HG03378 (cell line): ENCODE results near the gene TNS1.

Experiments used
- ATAC-seq: cut with Tn5 transposase; IDR thresholded peaks from one replicate; pipeline ENCODE4 v1.9.1; 2021; ENCODE audit warnings: mild to moderate bottlenecking, moderate library complexity; ENCODE audit not compliant: unreplicated experiment

The TNS1 gene

DNA sequence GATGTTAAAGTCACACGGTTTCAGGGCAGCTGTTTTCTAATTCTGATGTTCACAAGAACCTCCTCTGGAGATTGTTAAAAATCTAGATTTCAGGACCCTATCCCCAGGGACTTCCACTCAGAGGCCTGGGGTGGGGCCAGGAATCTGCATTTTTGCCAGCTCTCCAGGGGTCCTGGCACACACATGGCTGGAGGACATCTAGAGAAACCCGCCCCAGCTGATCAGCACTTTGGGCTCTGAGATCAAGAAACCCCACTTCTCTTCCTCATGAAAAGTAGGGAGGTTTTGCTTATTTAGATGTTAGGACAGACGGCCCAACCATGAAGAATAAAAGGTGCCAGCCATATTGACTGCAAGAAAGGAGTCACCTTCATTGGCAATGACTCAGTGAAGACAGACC lies 148.8 kb downstream of the TNS1 start:
- no peak for ATAC-seq

GRCh38 chr2:217853301-217853881 lies 149.4 kb downstream of the TNS1 start:
- no peak for ATAC-seq

GRCh38 chr2:217852555-217853211 lies 150.1 kb downstream of the TNS1 start:
- ATAC-seq = no peak

DNA sequence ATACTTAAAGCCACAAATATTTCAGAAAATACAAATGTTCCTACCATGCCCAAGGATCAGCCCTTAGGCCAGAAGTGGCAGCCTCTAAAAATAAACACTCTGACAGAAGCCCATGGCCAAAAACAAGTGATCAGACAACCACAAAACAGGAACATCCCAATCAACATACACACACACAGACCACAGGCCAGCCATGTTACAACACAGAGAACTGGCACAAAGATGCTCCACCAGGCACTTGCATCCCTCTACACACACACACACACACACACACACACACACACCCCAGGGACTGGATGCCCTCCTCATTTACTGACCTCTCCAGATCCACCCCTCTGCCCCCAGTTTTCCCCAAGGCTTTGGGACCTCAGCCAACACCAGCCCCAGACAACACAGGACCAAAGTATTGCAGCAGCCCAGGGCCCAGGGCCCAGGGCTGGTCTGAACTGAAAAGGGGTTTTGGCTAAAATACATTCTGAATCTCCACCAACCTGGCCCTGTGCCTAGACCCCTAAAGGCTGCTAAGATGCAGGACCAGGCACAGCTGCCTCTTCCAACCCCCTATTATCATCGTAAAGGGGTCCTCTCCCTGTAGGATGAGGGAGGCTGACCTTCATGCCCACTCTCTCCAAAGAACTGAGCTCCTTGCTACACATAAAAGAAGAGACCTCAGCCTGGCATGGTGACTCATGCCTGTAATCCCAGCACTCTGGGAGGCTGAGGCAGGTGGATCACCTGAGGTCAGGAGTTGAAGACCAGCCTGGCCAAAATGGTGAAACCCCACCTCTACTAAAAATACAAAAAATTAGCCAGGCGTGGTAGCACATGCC lies 151.4 kb downstream of the TNS1 start:
- no peak for ATAC-seq

- no peak for ATAC-seq
Measured at GRCh38 chr2:217849154-217849975, 153.4 kb downstream of the TNS1 start.

- no peak for ATAC-seq
Measured at GRCh38 chr2:217848351-217848957, 154.3 kb downstream of the TNS1 start.

GRCh38 chr2:217847552-217848350 lies 155.0 kb downstream of the TNS1 start:
- no peak for ATAC-seq

GRCh38 chr2:217847115-217847514 lies 155.7 kb downstream of the TNS1 start:
- no peak for ATAC-seq

DNA sequence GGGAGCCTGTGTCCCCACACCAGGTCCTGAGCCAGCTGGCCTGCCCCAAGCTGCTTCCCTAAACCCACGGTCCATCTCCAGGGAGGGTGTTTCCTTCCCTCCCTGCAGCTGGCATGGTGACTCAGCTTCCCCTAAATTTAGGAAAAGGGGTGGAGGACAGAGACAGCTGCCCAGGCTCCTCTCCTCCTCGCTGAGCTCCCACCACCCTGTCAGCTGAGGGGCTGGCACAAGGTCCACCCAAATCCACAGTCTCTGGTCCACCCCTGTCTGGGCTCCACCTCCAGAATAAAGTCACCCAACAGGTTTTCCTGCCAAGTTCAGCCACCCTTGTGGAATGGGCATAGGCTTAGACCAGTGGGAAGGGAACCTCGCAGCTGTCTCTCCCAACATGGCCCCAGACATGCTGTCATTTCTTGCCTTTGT lies 156.5 kb downstream of the TNS1 start:
- no peak for ATAC-seq

DNA sequence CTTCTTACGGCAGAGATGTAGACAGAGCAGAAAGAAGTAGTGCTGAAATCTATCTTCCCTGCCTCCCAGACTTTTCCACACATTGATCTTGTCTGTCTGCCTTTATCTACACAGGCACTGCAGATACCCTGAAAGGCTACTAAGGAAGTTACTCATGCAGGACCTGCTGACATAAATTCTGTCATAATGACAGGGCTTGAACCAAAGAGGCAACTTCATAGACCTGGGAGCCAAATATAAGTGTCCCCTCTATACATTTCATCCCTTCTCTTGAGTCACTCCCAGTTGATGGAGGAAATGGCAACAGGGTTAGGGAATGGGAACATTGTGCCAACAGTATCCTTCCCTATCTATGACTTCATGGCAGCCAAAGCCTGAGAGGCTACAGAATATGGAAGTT lies 157.5 kb downstream of the TNS1 start:
- no peak for ATAC-seq

GRCh38 chr2:217844696-217845095 lies 158.1 kb downstream of the TNS1 start:
- no peak for ATAC-seq

DNA sequence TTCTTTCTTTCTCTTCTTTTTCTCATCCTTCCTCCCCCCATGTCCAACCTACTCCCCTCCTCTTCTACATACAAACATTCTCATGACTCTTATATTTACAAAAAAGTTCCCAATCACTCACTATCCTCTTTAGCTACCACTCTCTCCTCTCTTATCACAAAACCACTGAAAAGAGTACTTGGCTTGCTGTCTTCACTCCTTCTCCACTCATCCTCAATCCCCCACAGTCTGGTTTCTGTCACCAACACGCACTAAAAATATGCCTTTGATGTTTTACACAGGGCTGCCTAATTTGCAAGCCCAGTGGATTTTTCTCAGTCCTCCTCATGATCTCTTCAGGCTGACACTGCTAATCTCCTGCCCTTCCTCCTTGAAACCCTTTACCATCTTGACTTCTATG lies 159.5 kb downstream of the TNS1 start:
- ATAC-seq = no peak

DNA sequence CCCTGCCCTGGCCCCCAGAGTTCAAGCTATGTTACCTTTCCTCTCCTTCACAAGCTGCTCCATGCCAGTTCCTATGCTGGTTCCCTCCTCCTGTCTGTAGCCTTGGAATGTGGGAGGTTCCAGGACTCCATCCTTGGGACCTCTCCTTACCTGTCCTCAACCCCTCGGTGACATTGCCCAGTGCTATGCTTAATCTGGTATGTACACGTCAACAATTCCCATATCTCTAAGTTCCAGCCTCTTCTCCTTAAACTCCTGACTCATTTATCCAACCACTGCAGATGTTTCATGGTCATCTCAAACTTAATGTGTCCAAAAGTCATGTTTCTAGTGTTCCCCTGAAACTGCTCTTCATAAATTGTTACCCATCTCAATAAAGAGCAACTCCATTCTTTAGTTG lies 160.8 kb downstream of the TNS1 start:
- no peak for ATAC-seq

DNA sequence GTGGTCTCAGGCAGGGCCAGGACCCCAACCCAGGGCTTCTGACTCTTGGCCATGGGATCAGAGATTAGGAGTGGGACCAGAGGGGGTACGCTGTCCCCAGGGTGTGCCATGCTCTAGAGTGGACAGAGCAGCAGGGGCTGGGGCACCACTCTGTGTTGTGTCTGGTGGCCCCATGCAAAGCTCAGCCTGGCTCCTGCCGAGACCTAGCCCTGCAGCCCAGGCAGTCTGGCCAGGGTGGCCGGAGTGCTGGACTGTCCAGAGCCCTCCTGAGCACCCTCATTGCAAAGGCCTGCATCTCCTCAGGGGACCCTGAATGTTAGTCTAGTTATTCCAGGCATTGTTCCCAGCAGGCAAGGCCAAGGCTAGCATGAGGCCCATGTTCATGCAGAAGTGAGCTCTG lies 162.3 kb downstream of the TNS1 start:
- ATAC-seq = no peak

DNA sequence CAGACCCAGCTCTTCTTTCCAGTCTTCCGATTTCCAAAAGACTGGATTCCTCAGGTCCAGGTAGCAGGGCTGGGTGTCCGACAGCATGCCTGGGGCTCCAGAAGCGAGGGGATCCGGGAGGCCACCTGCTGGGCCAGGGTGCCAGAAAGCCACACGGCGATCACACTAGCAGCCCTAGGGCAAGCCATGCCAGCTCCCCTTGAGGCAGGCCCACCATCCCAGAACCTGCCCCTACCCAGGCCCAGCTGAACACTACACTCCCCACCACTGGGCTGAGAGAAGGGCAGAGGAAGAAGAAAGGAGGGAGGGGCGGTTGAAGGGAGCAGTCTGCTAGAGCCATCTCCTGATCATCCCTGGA lies 163.1 kb downstream of the TNS1 start:
- ATAC-seq = no peak

- no peak for ATAC-seq
Measured at GRCh38 chr2:217839073-217839749, 163.6 kb downstream of the TNS1 start.

DNA sequence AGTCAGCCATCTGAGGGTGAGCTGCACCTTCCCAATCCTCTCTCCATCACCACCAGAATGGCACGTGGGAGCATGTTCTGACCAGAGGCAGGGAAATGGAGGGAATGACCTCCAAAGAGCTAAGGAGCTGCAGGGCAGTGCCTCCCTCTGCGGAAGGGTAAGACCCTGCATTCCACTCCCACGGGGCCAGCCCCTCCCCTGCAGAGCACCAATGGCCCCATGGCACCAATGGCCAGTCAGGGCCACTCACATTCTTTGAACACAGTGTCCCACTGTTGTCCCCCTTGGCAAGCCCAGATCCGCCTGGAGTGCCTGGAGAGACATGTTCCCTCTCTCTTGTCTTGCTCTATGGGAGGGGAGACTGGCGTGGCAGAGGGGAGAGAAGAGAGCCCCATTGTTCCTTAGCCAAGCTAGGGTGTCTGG lies 164.4 kb downstream of the TNS1 start:
- no peak for ATAC-seq

DNA sequence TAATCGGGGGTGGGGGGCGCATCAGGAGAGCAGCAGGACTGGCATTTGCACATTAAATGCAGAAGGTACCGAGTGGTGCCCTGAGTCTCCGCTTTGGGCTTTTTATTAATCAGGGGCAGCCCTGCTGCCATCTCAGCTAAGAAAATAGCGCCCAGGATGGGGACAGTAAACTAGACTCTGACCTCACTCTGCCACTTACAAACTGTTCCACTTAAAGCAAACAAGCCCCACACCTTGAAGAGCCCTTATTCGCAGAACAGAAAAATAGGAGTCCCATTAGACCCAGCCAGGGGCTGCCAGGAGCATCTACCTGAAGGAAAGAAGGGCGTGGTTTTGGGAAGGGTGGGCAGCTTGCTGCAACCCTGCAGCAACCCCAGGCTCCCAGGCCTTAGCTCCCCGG lies 165.3 kb downstream of the TNS1 start:
- no peak for ATAC-seq

DNA sequence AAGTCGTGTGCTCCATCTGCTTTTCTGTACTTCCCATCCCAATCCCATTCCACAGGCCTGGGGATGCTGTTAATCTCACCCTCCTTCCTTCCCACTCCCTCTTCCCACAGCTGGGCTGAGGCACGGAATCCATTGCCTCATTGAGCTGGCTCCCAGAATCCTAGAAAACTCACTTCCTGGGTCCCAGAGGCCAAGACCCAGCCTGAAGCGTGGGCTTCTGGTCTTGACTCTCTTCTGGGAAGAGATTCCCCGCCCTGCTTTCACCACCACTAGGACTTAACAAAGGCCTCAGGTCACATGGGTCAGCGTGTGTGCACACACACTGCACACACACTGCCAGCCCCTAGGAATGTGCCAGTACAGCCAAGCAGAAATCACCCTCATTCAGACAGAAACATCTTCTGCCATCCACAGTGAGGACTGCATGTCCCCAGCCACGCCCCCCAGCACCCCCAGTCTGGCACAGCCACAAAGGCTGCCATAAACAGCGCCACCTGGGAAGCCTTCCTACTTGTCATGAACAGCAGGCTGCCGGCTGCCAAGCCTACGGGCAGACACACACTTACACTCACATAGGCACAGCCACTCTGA lies 165.8 kb downstream of the TNS1 start:
- no peak for ATAC-seq
